Neural progenitor cell (in vitro differentiated cells): Measurements from ENCODE around the gene NEU1.

Experiments
- EZH2 ChIP-seq: fragments of 200-600 bp; sonication (generic); IDR thresholded peaks from 2 replicates; pipeline ENCODE4 v1.6.1; 2017; ENCODE audit warnings: antibody characterized with exemption, mild to moderate bottlenecking, moderate library complexity
- TF ChIP-seq, protein P1 (sequence below): fragments of 200-600 bp; sonication (generic); IDR thresholded peaks from 2 replicates; pipeline ENCODE4 v1.5.1; 2017; ENCODE audit warnings: antibody characterized with exemption, mild to moderate bottlenecking

- TF ChIP-seq, protein P1, sequence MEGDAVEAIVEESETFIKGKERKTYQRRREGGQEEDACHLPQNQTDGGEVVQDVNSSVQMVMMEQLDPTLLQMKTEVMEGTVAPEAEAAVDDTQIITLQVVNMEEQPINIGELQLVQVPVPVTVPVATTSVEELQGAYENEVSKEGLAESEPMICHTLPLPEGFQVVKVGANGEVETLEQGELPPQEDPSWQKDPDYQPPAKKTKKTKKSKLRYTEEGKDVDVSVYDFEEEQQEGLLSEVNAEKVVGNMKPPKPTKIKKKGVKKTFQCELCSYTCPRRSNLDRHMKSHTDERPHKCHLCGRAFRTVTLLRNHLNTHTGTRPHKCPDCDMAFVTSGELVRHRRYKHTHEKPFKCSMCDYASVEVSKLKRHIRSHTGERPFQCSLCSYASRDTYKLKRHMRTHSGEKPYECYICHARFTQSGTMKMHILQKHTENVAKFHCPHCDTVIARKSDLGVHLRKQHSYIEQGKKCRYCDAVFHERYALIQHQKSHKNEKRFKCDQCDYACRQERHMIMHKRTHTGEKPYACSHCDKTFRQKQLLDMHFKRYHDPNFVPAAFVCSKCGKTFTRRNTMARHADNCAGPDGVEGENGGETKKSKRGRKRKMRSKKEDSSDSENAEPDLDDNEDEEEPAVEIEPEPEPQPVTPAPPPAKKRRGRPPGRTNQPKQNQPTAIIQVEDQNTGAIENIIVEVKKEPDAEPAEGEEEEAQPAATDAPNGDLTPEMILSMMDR: no peak
- TF ChIP-seq EZH2: no peak
Measured at GRCh38 chr6:31881136-31881859, 18.7 kb upstream of the NEU1 start.
